PC-3 (cell line): Measurements from ENCODE around the gene SAFB2.

Experiments
- EZH2 ChIP-seq: fragments of 300-600 bp; sonication (generic); IDR thresholded peaks from one replicate; pipeline ENCODE4 v1.6.1; 2017; ENCODE audit warnings: antibody characterized with exemption, mild to moderate bottlenecking, low read length; ENCODE audit not compliant: unreplicated experiment
- EZH2phosphoT487 ChIP-seq: fragments of 300-600 bp; sonication (generic); IDR thresholded peaks from 2 replicates; pipeline ENCODE4 v1.6.1; 2018; ENCODE audit warnings: mild to moderate bottlenecking, antibody characterized with exemption, low read length, borderline replicate concordance
- TF ChIP-seq, protein P1 (sequence below): fragments of 300-600 bp; sonication (generic); conservative IDR thresholded peaks from 2 replicates; pipeline ENCODE4 v1.5.1; 2017; ENCODE audit warnings: antibody characterized with exemption, low read depth, mild to moderate bottlenecking, low read length

DNA sequence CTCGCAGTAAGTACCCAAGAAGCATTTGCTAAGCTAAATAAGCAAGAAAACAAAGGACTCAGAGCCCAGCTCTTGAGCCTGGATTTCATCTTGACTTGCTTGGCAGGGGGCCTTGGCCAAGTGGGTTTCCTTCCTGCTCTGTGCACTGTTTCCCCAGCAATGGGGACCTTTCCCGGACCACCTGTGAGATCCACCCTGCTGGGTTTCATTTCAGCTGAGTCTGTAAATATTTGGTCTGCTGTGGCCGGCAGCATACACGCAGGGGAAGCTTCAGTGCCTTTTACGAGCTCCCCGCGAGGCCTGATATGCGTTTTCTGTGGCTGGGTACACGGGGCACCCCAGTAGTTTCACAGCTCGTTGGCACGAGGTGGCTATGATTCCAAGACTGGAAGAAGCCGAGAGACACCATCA lies 42.4 kb downstream of the SAFB2 start:
- TF ChIP-seq, protein P1, sequence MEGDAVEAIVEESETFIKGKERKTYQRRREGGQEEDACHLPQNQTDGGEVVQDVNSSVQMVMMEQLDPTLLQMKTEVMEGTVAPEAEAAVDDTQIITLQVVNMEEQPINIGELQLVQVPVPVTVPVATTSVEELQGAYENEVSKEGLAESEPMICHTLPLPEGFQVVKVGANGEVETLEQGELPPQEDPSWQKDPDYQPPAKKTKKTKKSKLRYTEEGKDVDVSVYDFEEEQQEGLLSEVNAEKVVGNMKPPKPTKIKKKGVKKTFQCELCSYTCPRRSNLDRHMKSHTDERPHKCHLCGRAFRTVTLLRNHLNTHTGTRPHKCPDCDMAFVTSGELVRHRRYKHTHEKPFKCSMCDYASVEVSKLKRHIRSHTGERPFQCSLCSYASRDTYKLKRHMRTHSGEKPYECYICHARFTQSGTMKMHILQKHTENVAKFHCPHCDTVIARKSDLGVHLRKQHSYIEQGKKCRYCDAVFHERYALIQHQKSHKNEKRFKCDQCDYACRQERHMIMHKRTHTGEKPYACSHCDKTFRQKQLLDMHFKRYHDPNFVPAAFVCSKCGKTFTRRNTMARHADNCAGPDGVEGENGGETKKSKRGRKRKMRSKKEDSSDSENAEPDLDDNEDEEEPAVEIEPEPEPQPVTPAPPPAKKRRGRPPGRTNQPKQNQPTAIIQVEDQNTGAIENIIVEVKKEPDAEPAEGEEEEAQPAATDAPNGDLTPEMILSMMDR: no peak
- TF ChIP-seq EZH2: no peak
- no peak for TF ChIP-seq EZH2phosphoT487
